Neural cell (in vitro differentiated cells): ENCODE data around the gene FSTL3. TPM values are rescaled to one million over a fixed set of nuclear protein-coding genes. Genes with fewer than 3 reads are reported as not detected.

Experiments
- H2AFZ ChIP-seq: fragments of 200-600, 300-800 bp; sonication (generic), shearing (Covaris generic); 2 replicates; pipeline ENCODE4 v1.6.0; 2014; ENCODE audit warnings: low read depth, mild to moderate bottlenecking, antibody characterized with exemption, low read length, moderate library complexity
- H3F3A ChIP-seq: fragments of 200-600 bp; shearing (Covaris generic); 2 replicates; pipeline ENCODE4 v1.6.1; 2016; ENCODE audit warnings: mild to moderate bottlenecking, moderate library complexity, mixed read lengths, antibody characterized with exemption, low read length; ENCODE audit not compliant: insufficient read depth, poor library complexity, severe bottlenecking
- H3K27ac ChIP-seq: fragments of 200-600, 300-800 bp; sonication (generic), shearing (Covaris generic); 2 replicates; pipeline ENCODE4 v1.5.1; 2014; ENCODE audit warnings: mild to moderate bottlenecking, low read length, moderate library complexity
- H3K27me3 ChIP-seq: fragments of 300-800, 200-600 bp; sonication (generic), shearing (Covaris generic); 2 replicates; pipeline ENCODE4 v1.6.0; 2014; ENCODE audit warnings: mild to moderate bottlenecking, low read depth, low read length, moderate library complexity; ENCODE audit not compliant: insufficient read depth
- H3K36me3 ChIP-seq: fragments of 300-800, 200-600 bp; sonication (generic), shearing (Covaris generic); 2 replicates; pipeline ENCODE4 v1.5.1; 2014; ENCODE audit warnings: mild to moderate bottlenecking, antibody characterized with exemption, low read length, moderate library complexity; ENCODE audit not compliant: insufficient read depth
- H3K4me2 ChIP-seq: fragments of 300-800, 200-600 bp; sonication (generic), shearing (Covaris generic); 2 replicates; pipeline ENCODE4 v1.6.0; 2014; ENCODE audit warnings: mild to moderate bottlenecking, low read length
- H3K4me3 ChIP-seq: fragments of 300-800, 200-600 bp; sonication (generic), shearing (Covaris generic); 2 replicates; pipeline ENCODE4 v1.5.1; 2014; ENCODE audit warnings: mild to moderate bottlenecking, low read length, moderate library complexity
- H3K79me2 ChIP-seq: fragments of 200-600 bp; shearing (Covaris generic); replicated peaks from 2 replicates; pipeline ENCODE4 v1.6.0; 2014; ENCODE audit warnings: mild to moderate bottlenecking, low read length, moderate library complexity; ENCODE audit not compliant: insufficient read depth
- H3K9ac ChIP-seq: fragments of 300-800, 200-600 bp; sonication (generic), shearing (Covaris generic); 2 replicates; pipeline ENCODE4 v1.6.1; 2016; ENCODE audit warnings: mild to moderate bottlenecking, low read length, mixed read lengths
- H3K9me2 ChIP-seq: fragments of 200-600 bp; shearing (Covaris generic); 2 replicates; pipeline ENCODE4 v1.6.1; 2016; ENCODE audit warnings: mild to moderate bottlenecking, low read length, mixed read lengths; ENCODE audit not compliant: insufficient read depth
- H3K9me3 ChIP-seq: fragments of 200-600, 300-800 bp; sonication (generic), shearing (Covaris generic); 2 replicates; pipeline ENCODE4 v1.6.1; 2016; ENCODE audit warnings: mild to moderate bottlenecking, mixed run types, low read length, moderate library complexity, mixed read lengths
- H4K20me1 ChIP-seq: fragments of 200-600 bp; shearing (Covaris generic); 2 replicates; pipeline ENCODE4 v1.6.1; 2016; ENCODE audit warnings: mild to moderate bottlenecking, mixed run types; ENCODE audit not compliant: insufficient read depth
- CTCF ChIP-seq: fragments of 450-650 bp; IDR thresholded peaks from 2 replicates; pipeline ENCODE4 v1.5.1; 2014; ENCODE audit warnings: antibody characterized with exemption, mild to moderate bottlenecking, moderate library complexity; ENCODE audit not compliant: poor library complexity, severe bottlenecking
- EP300 ChIP-seq: fragments of 450-650 bp; conservative IDR thresholded peaks from 2 replicates; pipeline ENCODE4 v1.6.1; 2014; ENCODE audit warnings: antibody characterized with exemption, mild to moderate bottlenecking, moderate library complexity; ENCODE audit not compliant: poor library complexity, severe bottlenecking
- EZH2 ChIP-seq: fragments of 200-600, 300-800 bp; shearing (Covaris generic), sonication (generic); IDR thresholded peaks from 2 replicates; pipeline ENCODE4 v1.6.1; 2014; ENCODE audit warnings: antibody characterized with exemption, low read length, borderline replicate concordance, mild to moderate bottlenecking; ENCODE audit not compliant: insufficient read depth, poor library complexity, severe bottlenecking
- MXI1 ChIP-seq: fragments of 450-650 bp; conservative IDR thresholded peaks from 2 replicates; pipeline ENCODE4 v1.6.1; 2014; ENCODE audit warnings: antibody characterized with exemption, mild to moderate bottlenecking; ENCODE audit not compliant: poor library complexity, severe bottlenecking
- POLR2AphosphoS5 ChIP-seq: IDR thresholded peaks from 2 replicates; pipeline ENCODE4 v1.6.1; 2012
- RAD21 ChIP-seq: fragments of 450-650 bp; conservative IDR thresholded peaks from 2 replicates; pipeline ENCODE4 v1.6.1; 2014; ENCODE audit warnings: antibody characterized with exemption, mild to moderate bottlenecking, moderate library complexity
- REST ChIP-seq: IDR thresholded peaks from 2 replicates; pipeline ENCODE4 v1.6.1; 2012; ENCODE audit warnings: borderline replicate concordance
- SMC3 ChIP-seq: fragments of 450-650 bp; conservative IDR thresholded peaks from 2 replicates; pipeline ENCODE4 v1.6.1; 2014; ENCODE audit warnings: antibody characterized with exemption, mild to moderate bottlenecking, moderate library complexity; ENCODE audit not compliant: poor library complexity
- TAF1 ChIP-seq: IDR thresholded peaks from 2 replicates; pipeline ENCODE4 v1.6.1; 2012; ENCODE audit warnings: low read depth
- polyA plus RNA-seq: library from polyadenylated mRNA; depleted of rRNA; stranded (reverse); fragments of >200 nt; gene quantifications from 2 replicates; pipeline ENCODE4 v1.2.3, GENCODE V29; 2014

The FSTL3 gene
- polyA plus RNA-seq, 1 donor from 2014 or later: 3.1 TPM

- H3F3A ChIP-seq: no peaks in the 10 kb centered on the region
- H3K4me3 ChIP-seq: peak overlapping the region; percentile 91
- TF ChIP-seq EZH2 (no peak), REST (no peak), POLR2AphosphoS5 (no peak), TAF1 (no peak), CTCF (no peak), RAD21 (no peak), SMC3 (no peak), EP300 (no peak), MXI1 (no peak)
- H3K27ac ChIP-seq: no peak overlapping the region
- peak overlapping the region; percentile 65 for H3K4me2 ChIP-seq
- no peak overlapping the region for H2AFZ ChIP-seq
- peaks cover 46% of the 10 kb centered on the region for H3K79me2 ChIP-seq
- peaks cover 11% of the 10 kb centered on the region for H4K20me1 ChIP-seq
- no peaks in the 10 kb centered on the region for H3K9me2 ChIP-seq
- H3K36me3 ChIP-seq: no peaks in the 10 kb centered on the region
- H3K9me3 ChIP-seq: no peaks in the 10 kb centered on the region
- H3K9ac ChIP-seq: peak overlapping the region; percentile 82
- H3K27me3 ChIP-seq: no peaks in the 10 kb centered on the region
These were observed 14.6 kb upstream of the FSTL3 start for GRCh38 chr19:661427-662196.

GRCh38 chr19:662207-662961 is 13.8 kb upstream of the FSTL3 start:
- H3K9me2 ChIP-seq: no peaks in the 10 kb centered on the region
- peak overlapping the region; percentile 65 for H3K4me2 ChIP-seq
- H3K27ac ChIP-seq: peak overlapping the region; percentile 28
- TF ChIP-seq POLR2AphosphoS5 (no peak), REST (no peak), MXI1 (no peak), TAF1 (no peak), EZH2 (no peak), RAD21 (no peak), CTCF (no peak), EP300 (no peak)
- H3F3A ChIP-seq: no peaks in the 10 kb centered on the region
- H3K9me3 ChIP-seq: no peaks in the 10 kb centered on the region
- H3K36me3 ChIP-seq: no peaks in the 10 kb centered on the region
- H2AFZ ChIP-seq: no peak overlapping the region
- H3K9ac ChIP-seq: peak overlapping the region; percentile 82
- peak overlapping the region; percentile 91 for H3K4me3 ChIP-seq
- H4K20me1 ChIP-seq: peaks cover 11% of the 10 kb centered on the region
- H3K79me2 ChIP-seq: peaks cover 45% of the 10 kb centered on the region
- H3K27me3 ChIP-seq: no peaks in the 10 kb centered on the region
